Measurements from ENCODE around the gene SLC34A3. TPM values are rescaled to one million over a fixed set of nuclear protein-coding genes. Genes with fewer than 3 reads are reported as not detected.

The SLC34A3 gene
- total RNA-seq, 6 donors from 2014 or later: 0.10 to 0.17 TPM; not detected in 4

GRCh38 chr9:137199411-137200121, 31.1 kb upstream of the SLC34A3 start:
- Histone ChIP-seq H3K36me3 (peaks cover 0 to 4% (median 0%) of the 10 kb centered on the region in 4 donors), H3K9me3 (no peaks in the 10 kb centered on the region), H3K27ac (peak overlapping the region in 3 of 4 donors; percentile 74 to 86 (median 84)), H3K4me1 (peaks cover 31 to 90% (median 67%) of the 10 kb centered on the region in 4 donors), H3K27me3 (no peaks in the 10 kb centered on the region), H3K4me3 (peak overlapping the region; percentile 25 to 94 (median 76))
- DNase-seq (peak in 1 of 2 donors; percentile 90), ATAC-seq (ENCODE audit: low FRiP score in 2 of 2) (no peak)
- TF ChIP-seq EP300 (IDR thresholded peaks at IDR 0.05): no peak
- no peak for TF ChIP-seq POLR2A (IDR thresholded peaks at IDR 0.05)
- no peak for TF ChIP-seq CTCF (IDR thresholded peaks at IDR 0.05)
- TF ChIP-seq POLR2AphosphoS5 (IDR thresholded peaks at IDR 0.05): no peak
- WGBS, 2 donors: 18% methylated on average over 10 to 31 of the region's 51 CpGs

- peak within 1 kb of the TSS; percentile 52 to 94 (median 76) for H3K4me3 ChIP-seq
- peaks cover 35 to 87% (median 63%) of the 10 kb centered on the region in 4 donors for H3K4me1 ChIP-seq
- 1% methylated on average over 33 of the region's 118 CpGs; no CpG with 5 or more reads in 1 of the 2 donors for WGBS, 2 donors
These were observed 30.1 kb upstream of the SLC34A3 start, which contains the start of gene TPRN for GRCh38 chr9:137200311-137201204. Gene TPRN, minus strand, starts transcription at chr9:137200741. Its CDS starts 30 bp downstream, at chr9:137200711.

GRCh38 chr9:137201205-137201868, 29.4 kb upstream of the SLC34A3 start:
- no peak for ATAC-seq (ENCODE audit: low FRiP score in 2 of 2)
- 25 to 33% methylated on average over 9 to 20 of the region's 23 CpGs for WGBS, 2 donors
- peaks cover 38 to 86% (median 66%) of the 10 kb centered on the region in 4 donors for H3K4me1 ChIP-seq

More at GRCh38 chr9:137200311-137201204, 30.1 kb upstream of the SLC34A3 start, which contains the start of gene TPRN:
- H3K27ac ChIP-seq: peak within 1 kb of the TSS; percentile 83 to 92 (median 86)
- H3K36me3 ChIP-seq: peaks cover 0 to 4% (median 0%) of the 10 kb centered on the region in 4 donors
- TF ChIP-seq CTCF (IDR thresholded peaks at IDR 0.05): peak in 4 of 6 experiments; percentile 4 to 21 (median 15)
- TF ChIP-seq POLR2A (IDR thresholded peaks at IDR 0.05): peak in 3 of 4 donors; percentile 74 to 89 (median 83)
- peak; percentile 84 to 87 for TF ChIP-seq POLR2AphosphoS5 (IDR thresholded peaks at IDR 0.05)
- TF ChIP-seq EP300 (IDR thresholded peaks at IDR 0.05): peak in 1 of 4 donors; percentile 1
- DNase-seq (peak; percentile 99 to 100), ATAC-seq (ENCODE audit: low FRiP score in 2 of 2) (peak; percentile 98)
- H3K27me3 ChIP-seq: no peaks in the 10 kb centered on the region
- H3K9me3 ChIP-seq: no peaks in the 10 kb centered on the region

More at GRCh38 chr9:137201205-137201868, 29.4 kb upstream of the SLC34A3 start:
- Histone ChIP-seq H3K27me3 (no peaks in the 10 kb centered on the region), H3K36me3 (peaks cover 0 to 4% (median 0%) of the 10 kb centered on the region in 4 donors), H3K27ac (peak overlapping the region; percentile 83 to 92 (median 86)), H3K4me3 (peak overlapping the region; percentile 52 to 94 (median 76)), H3K9me3 (no peaks in the 10 kb centered on the region)
- TF ChIP-seq POLR2A (IDR thresholded peaks at IDR 0.05) (no peak), CTCF (IDR thresholded peaks at IDR 0.05) (no peak), EP300 (IDR thresholded peaks at IDR 0.05) (no peak), POLR2AphosphoS5 (IDR thresholded peaks at IDR 0.05) (no peak)
- no peak for DNase-seq
